ENCODE data around the gene CREB3L1.

DNA sequence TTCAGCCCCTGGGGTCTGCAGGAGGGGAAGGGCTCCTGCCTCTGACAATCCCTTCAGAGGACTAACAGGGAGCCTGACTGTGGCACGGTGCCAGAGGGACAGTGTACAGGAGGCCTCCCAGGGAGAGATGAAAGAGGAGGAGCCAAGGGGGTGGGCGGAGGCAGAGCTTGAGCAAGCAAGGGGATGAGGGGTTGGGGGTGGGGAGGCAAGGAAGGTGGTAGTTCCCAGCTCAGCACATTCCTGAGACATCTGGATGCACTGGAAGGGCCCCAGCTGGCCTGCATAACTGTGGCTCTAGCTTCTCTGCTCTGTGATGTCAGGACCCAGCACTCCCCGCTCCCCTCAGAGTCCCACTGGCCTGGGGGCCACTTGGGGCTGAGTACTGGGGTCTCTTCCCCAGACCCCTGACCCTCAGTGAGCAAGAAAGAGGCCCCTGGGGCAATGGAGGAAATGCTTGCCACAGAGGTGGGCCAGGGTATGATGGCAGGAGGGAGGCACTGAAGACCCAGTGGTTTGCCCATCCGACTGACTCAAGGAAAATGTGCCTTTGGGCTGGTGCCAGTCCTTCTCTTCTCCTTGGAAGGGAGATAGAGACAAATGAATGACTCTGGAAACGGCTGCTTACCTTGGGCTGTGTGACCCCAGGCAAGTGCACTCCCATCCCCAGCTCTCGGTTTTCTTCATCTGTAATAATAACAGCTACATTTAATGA, 13.3 kb downstream of the CREB3L1 start:
- no peak for TF ChIP-seq CTCF (IDR thresholded peaks at IDR 0.05)
- TF ChIP-seq EZH2phosphoT487 (IDR thresholded peaks at IDR 0.05), result no peak
- no peak for TF ChIP-seq EZH2 (IDR thresholded peaks at IDR 0.05)
